ENCODE measurements around the gene ABHD11. TPM values are rescaled to one million over a fixed set of nuclear protein-coding genes. Genes with fewer than 3 reads are reported as not detected.

ABHD11 gene
- total and polyA plus RNA-seq, 2 of the 4 experiments (the other 2 are of a cell fraction) = 13.4 to 19.9 TPM

- H2BK15ac ChIP-seq (ENCODE audit: low read depth, low read length) = no peak overlapping the region
- 0 out of 4 replicates have a peak, but pooled peaks cover 0 to under 1% of the 10 kb centered on the region in 2 experiments for H3K79me1 ChIP-seq (ENCODE audit: low read depth in 1 of 2, low read length in 2 of 2)
- H2BK120ac ChIP-seq (ENCODE audit: low read depth, low read length) = no peak overlapping the region
- no peak overlapping the region for H3K4me3 ChIP-seq (ENCODE audit: insufficient read depth, low read depth, low read length)
- H3K23ac ChIP-seq (ENCODE audit: low read depth, low read length) = no peak overlapping the region
- no peak overlapping the region for H2BK20ac ChIP-seq (ENCODE audit: low read depth, low read length)
- H3K56ac ChIP-seq (ENCODE audit: extremely low read depth, insufficient read depth, low read length) = no peak overlapping the region
- no peaks in the 10 kb centered on the region for H3K4me1 ChIP-seq (ENCODE audit: control insufficient read depth, insufficient read depth, low read length)
- no peak overlapping the region for H4K5ac ChIP-seq (ENCODE audit: low read depth, low read length)
- ATAC-seq (ENCODE audit: low read depth) (no peak), DNase-seq (no peak)
- dilution Hi-C loops (cut with HindIII; ENCODE audit: low sequenced_read_pairs, unreplicated experiment) (no loop called here), intact Hi-C loops (cut with micrococcal nuclease) (no loop called here), in situ Hi-C loops (cut with MboI; ENCODE audit: low sequenced_read_pairs) (no loop called here)
- BruUV-seq (replicated peaks) = no TSS peak
- no peaks in the 10 kb centered on the region for H3K9me3 ChIP-seq (ENCODE audit: control insufficient read depth, insufficient read depth, low read length)
- H3K9ac ChIP-seq (ENCODE audit: low read depth, low read length) = no peak overlapping the region
- CTCF ChIA-PET = interaction anchor here (0.7 kb wide), 1 partner anchor 118 kb away, joined by 7 read pairs; no protein-coding TSS in a partner anchor
- no peak overlapping the region for H2AFZ ChIP-seq (replicated peaks; ENCODE audit: low read length, poor library complexity)
- H3K18ac ChIP-seq (ENCODE audit: low read depth, low read length) = no peak overlapping the region
- H3K4ac ChIP-seq (ENCODE audit: low read depth, low read length) = no peak overlapping the region
- H3K14ac ChIP-seq (replicated peaks; ENCODE audit: low read depth, low read length) = no peak overlapping the region
- H2AK5ac ChIP-seq (ENCODE audit: low read depth, low read length) = no peak overlapping the region
- no peaks in the 10 kb centered on the region for H4K20me1 ChIP-seq (ENCODE audit: insufficient read depth, low read length)
- POLR2A ChIA-PET (ENCODE audit: unreplicated experiment) = no interaction called here
- H4K8ac ChIP-seq (ENCODE audit: low read depth in 2 of 2, low read length in 2 of 2) = no peak overlapping the region
- H3K27me3 ChIP-seq (ENCODE audit: control insufficient read depth, insufficient read depth, low read length) = no peaks in the 10 kb centered on the region
- H3K36me3 ChIP-seq (ENCODE audit: control insufficient read depth, insufficient read depth, low read length) = no peaks in the 10 kb centered on the region
- H3K27ac ChIP-seq (ENCODE audit: insufficient read depth, low read length) = no peak overlapping the region
- H3K4me2 ChIP-seq (ENCODE audit: low read depth, low read length) = no peak overlapping the region
- no peaks in the 10 kb centered on the region for H3K9me1 ChIP-seq (ENCODE audit: insufficient read depth, low read length)
- WGBS, 2 experiments (ENCODE audit: extremely low coverage in 2 of 2, insufficient read length in 1 of 2) = no CpG with 5 or more reads among the region's 3 CpGs
- TF ChIP-seq MXI1 (IDR thresholded peaks at IDR 0.05; ENCODE audit: borderline replicate concordance, low read depth, low read length) (no peak), RCOR1 (IDR thresholded peaks at IDR 0.05; ENCODE audit: insufficient replicate concordance, low read length) (no peak), MAZ (IDR thresholded peaks at IDR 0.05; ENCODE audit: borderline replicate concordance, low read depth, low read length) (no peak), ELK1 (IDR thresholded peaks at IDR 0.05; ENCODE audit: borderline replicate concordance, low read depth, low read length) (no peak), RAD21 (IDR thresholded peaks at IDR 0.05; ENCODE audit: low read length) (no peak), USF2 (IDR thresholded peaks at IDR 0.05; ENCODE audit: low read depth, low read length) (no peak), CEBPB (IDR thresholded peaks at IDR 0.05; ENCODE audit: low read depth, low read length) (no peak), BHLHE40 (IDR thresholded peaks at IDR 0.05; ENCODE audit: low read depth, low read length) (no peak), FOS (IDR thresholded peaks at IDR 0.05; ENCODE audit: low read depth, low read length) (no peak), CTCF (conservative IDR thresholded peaks at IDR 0.05; ENCODE audit: low read depth, low read length) (no peak), NFE2L2 (IDR thresholded peaks at IDR 0.05; ENCODE audit: low read depth, low read length) (no peak), RFX5 (IDR thresholded peaks at IDR 0.05; ENCODE audit: low read depth, low read length) (no peak), CHD1 (IDR thresholded peaks at IDR 0.05; ENCODE audit: low read depth, low read length) (no peak), POLR2A (IDR thresholded peaks at IDR 0.05; ENCODE audit: low read depth, low read length) (no peak), MAFK (IDR thresholded peaks at IDR 0.05; ENCODE audit: low read depth, low read length) (no peak), SMC3 (IDR thresholded peaks at IDR 0.05; ENCODE audit: low read depth, low read length) (no peak)
- no peak overlapping the region for H2AK9ac ChIP-seq (replicated peaks; ENCODE audit: low read depth, low read length, poor library complexity)
- H4K91ac ChIP-seq (ENCODE audit: insufficient read depth, low read depth, low read length) = no peak overlapping the region
- no peak overlapping the region for H2BK5ac ChIP-seq (ENCODE audit: low read depth, low read length, poor library complexity, severe bottlenecking)
Measured at GRCh38 chr7:73723813-73724212, 14.8 kb downstream of the ABHD11 start.

All from IMR-90 (cell line).